K562 (cell line): ENCODE results near the gene TFPT.

Experiments
- ETV1 ChIP-seq: fragments of 450-650 bp; conservative IDR thresholded peaks from 2 replicates; pipeline ENCODE4 v1.6.1; 2016; ENCODE audit warnings: missing genetic modification characterization, control low read depth, low read depth, missing compliant biosample characterization
- SMAD1 ChIP-seq: fragments of 150-350 bp; IDR thresholded peaks from 2 replicates; pipeline ENCODE4 v1.6.1; 2014; ENCODE audit warnings: low read length, low read depth; ENCODE audit not compliant: partially characterized antibody
- SRSF1 ChIP-seq: fragments of 200-400 bp; formaldehyde crosslinking; IDR thresholded peaks from 2 replicates; pipeline ENCODE4 v1.6.1; 2017; ENCODE audit warnings: mild to moderate bottlenecking, low read depth, low read length, moderate library complexity
- ZNF174 ChIP-seq: fragments of 250-450 bp; sonication (Bioruptor Pico); IDR thresholded peaks from 2 replicates; pipeline ENCODE4 v1.4.0; 2020; ENCODE audit warnings: mild to moderate bottlenecking
- TF ChIP-seq, protein P1 (sequence below), 2 experiments: fragments of 450-650 bp in 1 of 2; sonication (generic) in 1 of 2; formaldehyde crosslinking in 1 of 2; IDR thresholded peaks in 1 of 2; conservative IDR thresholded peaks in 1 of 2; 2 replicates each; pipeline versions ENCODE4 v1.6.1 to v1.8.1; 2016 to 2023; ENCODE audit warnings: mild to moderate bottlenecking in 2 of 2, moderate library complexity in 2 of 2, inconsistent platforms in 1 of 2, missing genetic modification reagents in 1 of 2

DNA sequence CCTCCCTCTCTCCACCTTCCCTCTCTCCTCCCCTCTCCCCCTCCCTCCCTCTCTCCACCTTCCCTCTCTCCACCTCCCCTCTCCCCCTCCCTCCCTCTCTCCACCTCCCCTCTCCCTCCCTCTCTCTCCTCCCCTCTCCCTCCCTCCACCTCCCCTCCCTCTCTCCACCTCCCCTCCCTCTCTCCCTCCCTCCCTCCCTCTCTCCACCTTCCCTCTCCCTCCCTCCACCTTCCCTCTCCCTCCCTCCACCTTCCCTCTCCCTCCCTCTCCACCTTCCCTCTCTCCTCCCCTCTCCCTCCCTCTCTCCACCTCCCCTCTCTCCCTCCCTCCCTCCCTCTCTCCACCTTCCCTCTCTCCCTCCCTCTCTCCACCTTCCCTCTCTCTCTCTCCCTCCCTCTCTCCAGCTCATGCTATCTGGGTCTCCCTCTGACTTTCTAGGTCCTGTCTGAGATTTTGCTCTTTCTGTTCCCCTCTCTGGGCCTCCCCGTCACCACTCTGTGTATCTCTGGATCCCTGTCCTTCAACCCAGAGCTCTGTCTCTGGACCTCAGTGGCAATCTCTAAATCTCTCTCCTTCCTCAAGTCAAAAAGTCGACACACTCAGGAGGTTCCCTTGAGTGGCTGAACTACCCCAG lies 18.6 kb upstream of the TFPT start:
- TF ChIP-seq ETV1, result no peak
- no peak for TF ChIP-seq SMAD1
- TF ChIP-seq, protein P1, sequence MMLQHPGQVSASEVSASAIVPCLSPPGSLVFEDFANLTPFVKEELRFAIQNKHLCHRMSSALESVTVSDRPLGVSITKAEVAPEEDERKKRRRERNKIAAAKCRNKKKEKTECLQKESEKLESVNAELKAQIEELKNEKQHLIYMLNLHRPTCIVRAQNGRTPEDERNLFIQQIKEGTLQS (IDR thresholded peaks at IDR 0.05), result no peak
- TF ChIP-seq, protein P1 (CRISPR knock-in tag; conservative IDR thresholded peaks at IDR 0.05), result no peak
- TF ChIP-seq SRSF1, result no peak
- TF ChIP-seq ZNF174 (CRISPR knock-in tag), result no peak
